Epithelial cell of esophagus (primary cell): Measurements from ENCODE around the gene CTXND1.
A peak's percentile ranks its signal among the peaks of the same experiment; 100 is the strongest.

Experiments used
- DNase-seq: peaks from one replicate; pipeline ENCODE4 v3.0.0; 2010; ENCODE audit warnings: low read depth
- H3K4me3 ChIP-seq: 2 replicates; pipeline ENCODE4 v1.5.1; 2011; ENCODE audit warnings: mild to moderate bottlenecking, low read length, control low read depth
- TF ChIP-seq, protein P1 (sequence below): IDR thresholded peaks from 2 replicates; pipeline ENCODE4 v1.5.1; 2011; ENCODE audit warnings: low read depth, mild to moderate bottlenecking, low read length, control low read depth, inconsistent platforms; ENCODE audit not compliant: insufficient read depth; ENCODE audit errors: missing control alignments

The CTXND1 gene

DNA sequence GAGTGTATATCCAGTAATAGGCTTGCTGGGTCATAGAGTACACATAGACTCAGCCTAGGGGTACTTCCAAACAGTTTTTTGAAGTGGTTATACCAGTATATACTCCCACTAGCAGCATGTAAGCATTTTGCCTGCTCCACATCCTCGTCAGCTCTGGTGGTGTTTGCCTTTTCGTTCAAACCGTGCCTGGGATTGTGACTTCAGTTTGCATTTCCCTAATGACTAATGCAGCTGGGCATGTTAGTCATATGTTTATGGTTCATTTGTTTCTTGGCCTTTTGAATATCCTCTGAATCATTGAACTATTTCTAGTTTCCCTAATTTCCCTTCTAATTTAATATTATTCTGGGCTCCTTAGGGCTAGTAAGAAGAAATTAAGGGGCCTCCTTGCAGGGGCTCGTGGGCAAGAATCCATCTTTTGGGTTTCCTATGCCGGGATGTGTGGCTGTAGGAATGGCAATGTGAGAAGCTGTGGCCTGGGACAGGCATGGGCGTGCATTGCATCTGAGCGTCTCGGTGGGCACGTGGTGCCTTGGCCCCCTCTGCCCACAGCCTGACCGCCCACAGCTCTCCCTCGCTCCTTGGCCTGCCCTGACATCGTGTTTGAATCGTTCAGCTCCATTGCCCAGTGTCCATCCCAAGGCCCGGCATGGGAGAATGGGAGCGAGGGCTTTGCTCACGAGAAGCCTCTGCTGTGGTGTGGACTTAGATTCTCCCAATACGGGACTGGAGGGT is 72.8 kb downstream of the CTXND1 start:
- TF ChIP-seq, protein P1, sequence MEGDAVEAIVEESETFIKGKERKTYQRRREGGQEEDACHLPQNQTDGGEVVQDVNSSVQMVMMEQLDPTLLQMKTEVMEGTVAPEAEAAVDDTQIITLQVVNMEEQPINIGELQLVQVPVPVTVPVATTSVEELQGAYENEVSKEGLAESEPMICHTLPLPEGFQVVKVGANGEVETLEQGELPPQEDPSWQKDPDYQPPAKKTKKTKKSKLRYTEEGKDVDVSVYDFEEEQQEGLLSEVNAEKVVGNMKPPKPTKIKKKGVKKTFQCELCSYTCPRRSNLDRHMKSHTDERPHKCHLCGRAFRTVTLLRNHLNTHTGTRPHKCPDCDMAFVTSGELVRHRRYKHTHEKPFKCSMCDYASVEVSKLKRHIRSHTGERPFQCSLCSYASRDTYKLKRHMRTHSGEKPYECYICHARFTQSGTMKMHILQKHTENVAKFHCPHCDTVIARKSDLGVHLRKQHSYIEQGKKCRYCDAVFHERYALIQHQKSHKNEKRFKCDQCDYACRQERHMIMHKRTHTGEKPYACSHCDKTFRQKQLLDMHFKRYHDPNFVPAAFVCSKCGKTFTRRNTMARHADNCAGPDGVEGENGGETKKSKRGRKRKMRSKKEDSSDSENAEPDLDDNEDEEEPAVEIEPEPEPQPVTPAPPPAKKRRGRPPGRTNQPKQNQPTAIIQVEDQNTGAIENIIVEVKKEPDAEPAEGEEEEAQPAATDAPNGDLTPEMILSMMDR, result no peak
- peak; percentile 95 for DNase-seq
- no peak overlapping the region for H3K4me3 ChIP-seq

DNA sequence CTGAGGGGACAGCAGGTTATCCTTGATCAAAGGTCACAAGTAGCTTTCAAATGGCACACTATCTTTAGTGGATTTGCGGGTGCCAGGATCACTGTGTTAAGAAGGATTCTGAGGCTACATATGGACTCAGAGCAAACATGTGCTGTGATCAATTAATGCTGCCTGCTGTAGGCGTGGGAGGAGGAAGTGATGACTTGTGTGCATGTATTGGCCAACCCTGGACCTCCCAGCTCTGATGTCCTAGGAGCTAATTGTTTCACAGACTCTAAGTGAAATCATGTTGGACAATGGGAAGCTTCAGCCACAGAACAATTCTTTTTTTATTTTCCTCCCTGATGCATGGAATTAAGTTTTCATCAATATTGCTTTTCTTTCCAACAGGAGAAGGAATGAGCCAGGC is 74.9 kb downstream of the CTXND1 start:
- TF ChIP-seq, protein P1, result no peak
- H3K4me3 ChIP-seq, result no peak overlapping the region
- DNase-seq, result no peak

DNA sequence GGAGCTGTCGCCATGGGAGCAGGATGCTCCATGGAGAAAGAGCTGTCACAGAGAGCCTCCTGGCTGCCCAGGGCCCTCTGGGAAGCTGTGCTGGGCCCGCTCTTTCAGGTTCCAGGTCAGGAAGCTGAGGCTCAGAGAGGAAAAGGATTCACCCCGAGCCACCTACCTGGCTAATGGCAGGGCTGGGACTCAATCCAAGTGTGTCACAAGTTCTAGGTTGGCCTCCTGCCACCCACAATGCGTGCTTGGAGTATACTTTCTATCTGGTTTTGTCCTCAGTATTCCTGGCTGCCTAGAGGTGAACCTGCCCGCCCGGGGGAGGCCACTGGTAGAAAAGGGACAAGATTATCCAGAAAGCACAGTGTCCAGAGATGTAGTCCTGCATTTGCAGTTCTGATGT is 75.6 kb downstream of the CTXND1 start:
- TF ChIP-seq, protein P1, result no peak
- DNase-seq, result no peak
- no peak overlapping the region for H3K4me3 ChIP-seq

DNA sequence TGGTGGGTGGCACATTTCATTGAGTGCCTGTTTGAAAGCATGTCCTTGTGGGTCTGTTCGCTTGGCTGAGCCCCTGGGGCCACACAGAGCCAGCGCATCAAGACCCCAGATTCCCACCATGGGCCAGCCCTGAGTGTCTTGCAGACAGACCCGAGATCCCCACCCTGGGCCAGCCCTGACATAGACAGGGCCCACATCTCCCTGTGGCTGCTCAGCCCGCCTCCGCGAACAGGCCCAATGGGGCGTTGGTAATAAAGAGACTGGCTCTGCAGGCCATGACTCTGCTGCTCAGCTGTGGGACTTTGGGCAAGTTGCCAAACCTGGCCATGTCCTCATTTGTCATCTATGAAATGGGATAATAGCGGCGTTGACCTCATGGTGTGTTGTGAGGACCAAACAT is 76.6 kb downstream of the CTXND1 start:
- no peak overlapping the region for H3K4me3 ChIP-seq
- TF ChIP-seq, protein P1, result no peak
- no peak for DNase-seq

DNA sequence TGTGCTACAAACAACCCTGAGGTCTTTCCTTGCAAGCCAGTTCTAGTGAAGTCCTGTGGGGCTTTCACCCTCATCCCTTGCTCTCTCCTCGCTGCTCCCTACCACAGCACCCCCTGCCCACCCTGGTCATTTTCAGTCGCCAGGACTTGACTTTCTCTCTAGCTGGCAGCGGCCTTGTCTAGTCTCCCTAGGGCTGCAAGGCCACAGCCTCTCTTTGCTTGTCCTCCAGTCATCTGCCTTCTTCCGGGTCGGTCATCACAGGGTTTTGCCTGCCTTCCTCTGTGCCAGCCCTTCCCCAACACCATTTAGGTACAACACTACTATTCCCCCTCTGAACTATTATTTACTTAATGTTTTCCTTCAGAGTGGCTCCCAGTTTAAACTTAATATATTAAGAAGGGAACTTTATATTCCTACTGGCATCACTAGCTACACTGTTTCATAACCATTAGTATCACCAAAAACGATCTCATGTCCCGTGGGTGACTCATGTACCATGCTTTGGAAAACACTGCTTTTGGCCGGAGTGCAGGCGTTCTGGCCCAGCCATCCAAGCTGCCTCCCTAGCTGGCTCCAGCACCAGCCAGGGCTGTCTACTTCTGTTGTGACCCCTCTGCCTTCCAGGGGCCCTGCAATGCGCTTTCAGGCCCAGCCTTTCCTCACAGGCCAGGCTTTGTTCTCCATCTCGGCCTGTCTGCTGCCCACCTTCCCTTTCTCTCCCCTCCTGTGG is 77.8 kb downstream of the CTXND1 start:
- no peak overlapping the region for H3K4me3 ChIP-seq
- TF ChIP-seq, protein P1, result no peak
- DNase-seq, result no peak

DNA sequence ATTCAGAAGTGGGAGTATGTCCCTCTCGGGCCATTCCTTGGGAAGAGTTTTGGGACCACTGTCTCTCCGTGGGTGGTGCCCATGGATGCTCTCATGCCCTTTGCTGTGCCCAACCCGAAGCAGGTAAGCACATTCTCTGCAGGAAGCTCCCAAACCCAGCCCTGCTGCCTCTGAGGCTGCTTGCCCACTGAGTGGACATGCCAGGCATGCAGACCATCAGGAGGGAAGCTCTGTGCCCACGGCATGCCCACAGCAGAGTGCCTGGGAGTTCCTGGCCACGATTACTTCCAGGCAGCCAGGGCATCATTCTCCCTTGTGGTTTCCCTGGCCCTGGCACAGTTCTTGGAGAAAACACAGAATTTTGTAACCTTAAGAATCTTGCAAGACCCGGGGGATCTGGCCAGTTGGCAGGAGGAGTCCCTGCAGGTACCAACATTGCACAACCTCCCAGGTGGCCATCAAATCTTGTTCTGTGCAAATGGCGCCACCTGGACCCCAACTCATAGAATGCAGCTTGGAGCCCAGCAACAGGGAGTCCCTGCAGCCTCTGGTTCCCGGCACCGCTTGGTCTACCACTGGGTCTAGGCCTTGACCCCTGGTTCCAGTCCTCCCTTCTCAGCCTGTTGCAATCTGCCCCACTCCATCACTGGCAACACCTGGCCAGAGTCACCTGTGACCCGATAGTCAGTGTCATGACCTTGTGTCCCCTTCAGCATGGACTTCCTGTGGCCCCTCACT is 78.8 kb downstream of the CTXND1 start:
- no peak overlapping the region for H3K4me3 ChIP-seq
- TF ChIP-seq, protein P1, result peak; percentile 83
- DNase-seq, result peak; percentile 85
